Prostate gland (tissue), 2 donors: Measurements from ENCODE around the gene ZDHHC5.

Experiments used
- CTCF ChIP-seq, 4 experiments: fragments of 200-600 bp in 2 of 4; fragments of 450-650 bp in 2 of 4; sonication (generic) in 2 of 4; IDR thresholded peaks; 1 replicate in 3 of 4; 2 replicates in 1 of 4; pipeline ENCODE4 v1.5.1; 2016 to 2019; ENCODE audit warnings: antibody characterized with exemption in 4 of 4, mild to moderate bottlenecking in 2 of 4, moderate library complexity in 2 of 4
- POLR2AphosphoS5 ChIP-seq: sonication (generic); formaldehyde crosslinking; IDR thresholded peaks from one replicate; pipeline ENCODE4 v1.6.1; 2017; ENCODE audit warnings: antibody characterized with exemption

- TF ChIP-seq CTCF (IDR thresholded peaks at IDR 0.05) (peak; percentile 56 to 85 (median 73)), POLR2AphosphoS5 (peak; percentile 88)
Measured at GRCh38 chr11:57667736-57668433, at the start of gene ZDHHC5.
